ENCODE measurements around the gene AQP9. TPM values are rescaled to one million over a fixed set of nuclear protein-coding genes. Genes with fewer than 3 reads are reported as not detected.

The AQP9 gene
- total and polyA plus RNA-seq, 2 of the 8 experiments (the other 6 are each of a cell fraction or from before 2014, with no cell fraction given), result not detected

DNA sequence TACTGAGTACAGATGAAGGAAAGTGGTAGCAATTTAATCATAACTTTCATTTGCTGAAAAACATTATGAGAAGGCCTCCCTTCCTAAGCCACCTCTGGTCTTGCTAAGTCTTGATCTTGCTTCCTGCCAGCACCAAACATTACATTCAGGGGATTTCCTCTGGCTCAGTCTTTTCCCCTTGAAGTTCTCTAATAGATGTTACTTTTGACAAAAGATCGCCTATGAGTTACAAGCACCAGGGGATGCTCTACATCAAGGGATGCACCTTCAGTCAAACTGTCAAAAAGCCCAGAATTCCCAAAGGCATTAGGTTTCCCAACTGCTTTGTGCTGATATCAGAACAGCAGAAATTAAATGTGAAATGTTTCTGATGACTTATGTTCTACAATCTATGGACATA, 47.3 kb downstream of the AQP9 start:
- FAIRE-seq, result no peak
- no peak overlapping the region for H3K18ac ChIP-seq (ENCODE audit: extremely low read depth, low read length)
- no peak overlapping the region for H3K4me3 ChIP-seq (ENCODE audit: extremely low read depth in 1 of 4, insufficient read depth in 2 of 4, low read depth in 3 of 4, low read length in 4 of 4)
- TF ChIP-seq EP300 (IDR thresholded peaks at IDR 0.05; ENCODE audit: borderline replicate concordance in 1 of 2, low read depth in 2 of 2, low read length in 2 of 2), result no peak
- TF ChIP-seq CREB1 (IDR thresholded peaks at IDR 0.05), result no peak

More for the DNA sequence above, 47.3 kb downstream of the AQP9 start:
- no peak overlapping the region for H2BK5ac ChIP-seq (ENCODE audit: low read depth, low read length)
- H3K36me3 ChIP-seq (ENCODE audit: control insufficient read depth in 2 of 4, insufficient read depth in 4 of 4, low read length in 3 of 4), result no peaks in the 10 kb centered on the region
- no peaks in the 10 kb centered on the region for H4K20me1 ChIP-seq (replicated peaks in 1 of 2; ENCODE audit: control insufficient read depth in 1 of 2, insufficient read depth in 2 of 2, low read length in 2 of 2)
- H2BK15ac ChIP-seq (ENCODE audit: low read length), result no peak overlapping the region
- H3K23ac ChIP-seq (ENCODE audit: insufficient read length), result no peak overlapping the region
- no peak overlapping the region for H2BK12ac ChIP-seq (ENCODE audit: low read depth, low read length)
- H4K8ac ChIP-seq (ENCODE audit: extremely low read depth, insufficient read depth, low read length), result no peak overlapping the region
- H3K4ac ChIP-seq (replicated peaks; ENCODE audit: insufficient read length, low read depth, low read length), result no peak overlapping the region
- no peak overlapping the region for H2BK20ac ChIP-seq (ENCODE audit: low read length)
- no peak overlapping the region for H3K14ac ChIP-seq (ENCODE audit: insufficient read length)
- DNase-seq (ENCODE audit: low read depth in 1 of 2, low spot score in 2 of 2), result no peak
- H3K56ac ChIP-seq (replicated peaks; ENCODE audit: insufficient read length, low read depth, low read length), result no peak overlapping the region
- no peaks in the 10 kb centered on the region for H3K4me1 ChIP-seq (replicated peaks in 1 of 4; ENCODE audit: control insufficient read depth in 3 of 4, insufficient read depth in 4 of 4, low read length in 3 of 4)
- no peak overlapping the region for H3K4me2 ChIP-seq (ENCODE audit: insufficient read depth in 1 of 2, low read depth in 2 of 2, low read length in 2 of 2)
- H2BK120ac ChIP-seq (replicated peaks; ENCODE audit: low read depth, low read length), result no peak overlapping the region
- H3K27me3 ChIP-seq (replicated peaks in 1 of 4; ENCODE audit: control insufficient read depth in 3 of 4, extremely low read depth in 1 of 4, insufficient read depth in 3 of 4, low read length in 3 of 4), result peaks cover 0 to 2% (median 0%) of the 10 kb centered on the region in 4 experiments; a peak in 1 of 7 replicates
- no peak overlapping the region for H3K9ac ChIP-seq (replicated peaks in 1 of 4; ENCODE audit: extremely low read depth in 1 of 4, low read depth in 3 of 4, low read length in 3 of 4)
- H3K79me2 ChIP-seq (ENCODE audit: control insufficient read depth in 1 of 2, insufficient read depth in 2 of 2, low read length in 2 of 2), result no peaks in the 10 kb centered on the region
- 90% methylated on average over 1 of the region's 1 CpG; no CpG with 5 or more reads in 1 of the 2 experiments for WGBS, 2 experiments (ENCODE audit: extremely low coverage in 1 of 2, insufficient coverage in 1 of 2, insufficient read length in 1 of 2, insufficient replicate concordance in 2 of 2, low coverage in 1 of 2, low lambda C conversion rate in 2 of 2, missing lambda C conversion rate in 1 of 2)
- no peaks in the 10 kb centered on the region; the same call in 1 of the 2 replicates for H3K23me2 ChIP-seq (ENCODE audit: low read depth, low read length)
- CTCF ChIA-PET (ENCODE audit: partially characterized antibody), result interaction anchor here (1.0 to 5.9 kb wide), 8 partner anchors 10 to 572 kb away, joined by 3 to 41 read pairs (median 4); no protein-coding TSS in a partner anchor
- H4K5ac ChIP-seq (ENCODE audit: insufficient read length, low read depth, low read length), result no peak overlapping the region
- POLR2A ChIA-PET (ENCODE audit: partially characterized antibody), result no interaction called here
- H4K91ac ChIP-seq (replicated peaks; ENCODE audit: insufficient read length, low read length), result no peak overlapping the region
- H3K27ac ChIP-seq (ENCODE audit: low read depth, low read length), result no peak overlapping the region
- no peaks in the 10 kb centered on the region for H3K79me1 ChIP-seq (ENCODE audit: low read depth, low read length)
- H2AK5ac ChIP-seq (ENCODE audit: low read depth, low read length), result no peak overlapping the region
- no peaks in the 10 kb centered on the region for H3K9me3 ChIP-seq (ENCODE audit: insufficient read depth in 2 of 2, low read depth in 1 of 2, low read length in 1 of 2)
- no peak overlapping the region for H2AFZ ChIP-seq (ENCODE audit: low read length)
